Measurements from ENCODE around the gene HECA. TPM values are rescaled to one million over a fixed set of nuclear protein-coding genes. Genes with fewer than 3 reads are reported as not detected.

Gene HECA
- total RNA-seq, 1 experiment from 2014 or later = 10.7 TPM

GRCh38 chr6:139150920-139151319 lies 16.0 kb downstream of the HECA start:
- no peaks in the 10 kb centered on the region for H3K27me3 ChIP-seq (ENCODE audit: insufficient read depth, low read length)
- intact Hi-C loops (cut with micrococcal nuclease) = no loop called here
- ATAC-seq = no peak
- H3K4me2 ChIP-seq (ENCODE audit: low read length) = no peak overlapping the region
- no TSS peak for BruUV-seq (replicated peaks)
- POLR2A ChIA-PET = no interaction called here
- no peak overlapping the region for H3K4me3 ChIP-seq (replicated peaks in 1 of 2; ENCODE audit: low read depth in 1 of 2, low read length in 2 of 2)
- no peak overlapping the region for H3K27ac ChIP-seq (ENCODE audit: low read depth, low read length)
- H2AFZ ChIP-seq (ENCODE audit: low read depth, low read length, poor library complexity, severe bottlenecking) = no peak overlapping the region
- no peaks in the 10 kb centered on the region for H3K4me1 ChIP-seq (ENCODE audit: control insufficient read depth in 1 of 2, insufficient read depth in 2 of 2, low read length in 2 of 2)
- H3K36me3 ChIP-seq (ENCODE audit: control insufficient read depth in 1 of 2, insufficient read depth in 2 of 2, low read length in 2 of 2) = no peaks in the 10 kb centered on the region
- H3K79me2 ChIP-seq (ENCODE audit: insufficient read depth, low read length) = no peaks in the 10 kb centered on the region
- H4K20me1 ChIP-seq (ENCODE audit: insufficient read depth) = no peaks in the 10 kb centered on the region
- RAD21 ChIA-PET (ENCODE audit: low non-redundant PET in 1 of 2, low total read pairs in 2 of 2, uncharacterized antibody in 2 of 2, unreplicated experiment in 2 of 2) = no interaction called here
- H3K9ac ChIP-seq (ENCODE audit: low read length) = no peak overlapping the region
- no peak for DNase-seq (ENCODE audit: low read depth, low spot score)
- CTCF ChIA-PET = no interaction called here
- H3K9me3 ChIP-seq (ENCODE audit: control insufficient read depth in 1 of 2, insufficient read depth in 1 of 2, low read depth in 1 of 2, low read length in 2 of 2) = no peaks in the 10 kb centered on the region
- TF ChIP-seq ZFX (IDR thresholded peaks at IDR 0.05) (no peak), EGR1 (IDR thresholded peaks at IDR 0.05; ENCODE audit: low read depth) (no peak), CTCF (IDR thresholded peaks at IDR 0.05 in 2 of 3, conservative IDR thresholded peaks at IDR 0.05 in 1 of 3; ENCODE audit: borderline replicate concordance in 1 of 3, insufficient read depth in 1 of 3, low read depth in 2 of 3, low read length in 2 of 3) (no peak), CEBPB (IDR thresholded peaks at IDR 0.05; ENCODE audit: low read depth) (no peak), CBX3 (IDR thresholded peaks at IDR 0.05; ENCODE audit: low read depth) (no peak), MAX (IDR thresholded peaks at IDR 0.05) (no peak), POLR2A (IDR thresholded peaks at IDR 0.05; ENCODE audit: borderline replicate concordance, extremely low read depth, insufficient read depth, insufficient read length) (no peak), SRF (IDR thresholded peaks at IDR 0.05; ENCODE audit: low read depth) (no peak), YY1 (IDR thresholded peaks at IDR 0.05; ENCODE audit: extremely low read depth, insufficient replicate concordance, low read depth, low read length) (no peak), EZH2phosphoT487 (IDR thresholded peaks at IDR 0.05; ENCODE audit: borderline replicate concordance) (no peak), SP1 (IDR thresholded peaks at IDR 0.05; ENCODE audit: low read depth) (no peak)
- no peaks in the 10 kb centered on the region for H3K9me2 ChIP-seq (ENCODE audit: insufficient read depth)

Data from HCT116 (cell line).